ENCODE measurements around the gene DRC7. TPM values are rescaled to one million over a fixed set of nuclear protein-coding genes. Genes with fewer than 3 reads are reported as not detected.

DRC7 gene
- total RNA-seq, 2 donors from 2014 or later: 1.6 to 1.8 TPM

DNA sequence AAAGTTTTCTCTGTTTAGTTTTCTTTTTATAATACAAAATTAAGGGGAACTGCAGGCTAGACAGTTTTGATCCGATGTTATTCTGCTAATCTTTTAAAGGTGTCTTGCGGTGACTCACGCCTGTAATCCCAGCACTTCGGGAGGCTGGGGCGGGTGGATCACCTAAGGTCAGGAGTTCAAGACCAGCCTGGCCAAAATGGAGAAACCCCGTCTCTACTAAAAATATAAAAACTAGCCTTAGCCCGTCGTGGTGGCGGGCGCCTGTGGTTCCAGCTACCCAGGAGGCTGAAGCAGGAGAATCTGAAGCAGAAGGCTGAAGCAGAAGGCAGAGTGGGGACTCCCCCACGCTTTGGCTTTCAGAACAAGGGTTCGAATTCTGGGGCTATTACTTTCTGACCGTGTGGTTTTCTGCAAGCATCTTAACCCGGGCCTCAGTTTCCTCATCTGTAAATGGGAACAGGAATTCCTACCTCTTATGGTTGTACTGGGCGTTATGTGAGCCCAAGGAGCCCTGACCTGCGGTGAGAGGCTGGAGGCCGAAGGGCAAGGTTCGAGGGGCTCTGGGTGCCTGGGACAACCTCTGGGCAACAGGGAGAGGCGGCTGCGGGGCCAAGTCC, 39.8 kb downstream of the DRC7 start:
- WGBS, 2 experiments (ENCODE audit: insufficient coverage in 1 of 2, insufficient read length in 1 of 2): 72 to 75% methylated on average over 14 to 20 of the region's 20 CpGs
- peaks cover 18% of the 10 kb centered on the region for H3K4me1 Mint-ChIP-seq

GRCh38 chr16:57734925-57735754, 40.5 kb downstream of the DRC7 start:
- H3K4me1 Mint-ChIP-seq: peaks cover 18% of the 10 kb centered on the region
- H3K9me3 ChIP-seq (ENCODE audit: control insufficient read depth, low read length): no peaks in the 10 kb centered on the region
- peak overlapping the region; percentile 98 for H3K27ac Mint-ChIP-seq
- peaks cover 4% of the 10 kb centered on the region for H3K36me3 ChIP-seq (ENCODE audit: control insufficient read depth, insufficient read depth, low read length)
- H3K9me3 Mint-ChIP-seq: peaks cover 13% of the 10 kb centered on the region
- peak overlapping the region; percentile 83 for H3K4me3 Mint-ChIP-seq
- TF ChIP-seq CTCF (conservative IDR thresholded peaks at IDR 0.05): no peak
- 2 to 5% methylated on average over 32 to 45 of the region's 45 CpGs for WGBS, 2 experiments (ENCODE audit: insufficient coverage in 1 of 2, insufficient read length in 1 of 2)
- peaks cover 6% of the 10 kb centered on the region for H3K36me3 Mint-ChIP-seq (ENCODE audit: low read depth)
- peak overlapping the region; percentile 88 for H3K27ac ChIP-seq (ENCODE audit: low read depth, low read length)
- DNase-seq: peak; percentile 100
- H3K27me3 ChIP-seq (ENCODE audit: control insufficient read depth, insufficient read depth, low read length, poor library complexity, severe bottlenecking): no peaks in the 10 kb centered on the region
- H3K27me3 Mint-ChIP-seq (ENCODE audit: insufficient read depth): no peaks in the 10 kb centered on the region
- H3K4me1 ChIP-seq (ENCODE audit: control insufficient read depth, insufficient read depth, low read length): peaks cover 5% of the 10 kb centered on the region
- peak overlapping the region; percentile 96 for H3K4me3 ChIP-seq (ENCODE audit: low read length)
- peak overlapping the region; percentile 95 for H3K9ac ChIP-seq (ENCODE audit: extremely low read depth, low read length, poor library complexity, severe bottlenecking)

More for the DNA sequence above, 39.8 kb downstream of the DRC7 start:
- Histone ChIP-seq H3K27ac (ENCODE audit: low read depth, low read length) (peak overlapping the region; percentile 88), H3K4me3 (ENCODE audit: low read length) (peak overlapping the region; percentile 96), H3K36me3 (ENCODE audit: control insufficient read depth, insufficient read depth, low read length) (peaks cover 4% of the 10 kb centered on the region), H3K9me3 (ENCODE audit: control insufficient read depth, low read length) (no peaks in the 10 kb centered on the region), H3K4me1 (ENCODE audit: control insufficient read depth, insufficient read depth, low read length) (peaks cover 5% of the 10 kb centered on the region), H3K27me3 (ENCODE audit: control insufficient read depth, insufficient read depth, low read length, poor library complexity, severe bottlenecking) (no peaks in the 10 kb centered on the region), H3K9ac (ENCODE audit: extremely low read depth, low read length, poor library complexity, severe bottlenecking) (peak overlapping the region; percentile 95)
- peaks cover 13% of the 10 kb centered on the region for H3K9me3 Mint-ChIP-seq
- H3K27me3 Mint-ChIP-seq (ENCODE audit: insufficient read depth): no peaks in the 10 kb centered on the region
- H3K36me3 Mint-ChIP-seq (ENCODE audit: low read depth): peaks cover 6% of the 10 kb centered on the region
- DNase-seq: no peak
- no peak for TF ChIP-seq CTCF (conservative IDR thresholded peaks at IDR 0.05)
- peak overlapping the region; percentile 98 for H3K27ac Mint-ChIP-seq
- H3K4me3 Mint-ChIP-seq: peak overlapping the region; percentile 83

- 1 to 2% methylated on average over 16 to 35 of the region's 35 CpGs for WGBS, 2 experiments (ENCODE audit: insufficient coverage in 1 of 2, insufficient read length in 1 of 2)
- Histone ChIP-seq H3K9me3 (ENCODE audit: control insufficient read depth, low read length) (no peaks in the 10 kb centered on the region), H3K27me3 (ENCODE audit: control insufficient read depth, insufficient read depth, low read length, poor library complexity, severe bottlenecking) (no peaks in the 10 kb centered on the region), H3K4me3 (ENCODE audit: low read length) (peak within 1 kb of the TSS; percentile 96), H3K4me1 (ENCODE audit: control insufficient read depth, insufficient read depth, low read length) (peaks cover 5% of the 10 kb centered on the region), H3K36me3 (ENCODE audit: control insufficient read depth, insufficient read depth, low read length) (peaks cover 4% of the 10 kb centered on the region), H3K27ac (ENCODE audit: low read depth, low read length) (peak within 1 kb of the TSS; percentile 88), H3K9ac (ENCODE audit: extremely low read depth, low read length, poor library complexity, severe bottlenecking) (peak within 1 kb of the TSS; percentile 95)
- TF ChIP-seq CTCF (conservative IDR thresholded peaks at IDR 0.05): no peak
- Mint-ChIP-seq H3K4me1 (peaks cover 18% of the 10 kb centered on the region), H3K27ac (peak within 1 kb of the TSS; percentile 98), H3K36me3 (ENCODE audit: low read depth) (peaks cover 6% of the 10 kb centered on the region), H3K9me3 (peaks cover 13% of the 10 kb centered on the region), H3K27me3 (ENCODE audit: insufficient read depth) (no peaks in the 10 kb centered on the region), H3K4me3 (peak within 1 kb of the TSS; percentile 83)
- DNase-seq: no peak
Observed at GRCh38 chr16:57735755-57736418, 41.3 kb downstream of the DRC7 start, which contains the start of gene KATNB1. KATNB1 (plus strand) TSS chr16:57735770; CDS start chr16:57737244, 1,474 bp downstream.
